ENCODE results near the gene TRPC4AP. TPM values are rescaled to one million over a fixed set of nuclear protein-coding genes. Genes with fewer than 3 reads are reported as not detected.

The TRPC4AP gene
- total and polyA plus RNA-seq, 10 of the 15 experiments (the other 5 are each of a cell fraction or from before 2014, with no cell fraction given) = 1.1 to 61.7 (median 41.2) TPM

DNA sequence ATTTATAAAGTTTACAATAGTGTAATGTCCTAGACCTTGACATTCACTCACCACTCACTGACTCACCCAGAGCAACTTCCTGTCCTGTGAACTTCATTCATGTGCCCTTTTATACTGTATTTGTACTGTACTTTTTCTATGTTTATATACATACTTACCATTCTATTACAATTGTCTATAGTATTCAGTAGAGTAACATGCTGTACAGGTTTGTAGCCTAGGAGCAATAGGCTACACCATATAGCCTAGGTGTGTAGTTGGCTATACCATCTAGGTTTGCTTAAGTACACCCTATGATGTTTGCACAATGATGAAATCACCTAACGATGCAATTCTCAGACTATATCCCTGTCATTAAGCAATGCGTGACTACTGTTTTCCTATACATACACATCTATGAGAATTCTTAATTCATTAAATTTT, 37.1 kb upstream of the TRPC4AP start (continued):
- TF ChIP-seq REST (IDR thresholded peaks at IDR 0.05; ENCODE audit: low read depth, low read length) = no peak
- TF ChIP-seq SREBF1 (IDR thresholded peaks at IDR 0.05; ENCODE audit: low read length) = no peak
- no peak for TF ChIP-seq SMC3 (IDR thresholded peaks at IDR 0.05; ENCODE audit: borderline replicate concordance, low read length)
- no peak for TF ChIP-seq SUZ12 (IDR thresholded peaks at IDR 0.05; ENCODE audit: unreplicated experiment)
- no peak for TF ChIP-seq MEF2B (IDR thresholded peaks at IDR 0.05; ENCODE audit: partially characterized antibody, poor library complexity, severe bottlenecking)
- no peak for TF ChIP-seq GABPA (IDR thresholded peaks at IDR 0.05; ENCODE audit: low read depth)
- TF ChIP-seq, protein P1, sequence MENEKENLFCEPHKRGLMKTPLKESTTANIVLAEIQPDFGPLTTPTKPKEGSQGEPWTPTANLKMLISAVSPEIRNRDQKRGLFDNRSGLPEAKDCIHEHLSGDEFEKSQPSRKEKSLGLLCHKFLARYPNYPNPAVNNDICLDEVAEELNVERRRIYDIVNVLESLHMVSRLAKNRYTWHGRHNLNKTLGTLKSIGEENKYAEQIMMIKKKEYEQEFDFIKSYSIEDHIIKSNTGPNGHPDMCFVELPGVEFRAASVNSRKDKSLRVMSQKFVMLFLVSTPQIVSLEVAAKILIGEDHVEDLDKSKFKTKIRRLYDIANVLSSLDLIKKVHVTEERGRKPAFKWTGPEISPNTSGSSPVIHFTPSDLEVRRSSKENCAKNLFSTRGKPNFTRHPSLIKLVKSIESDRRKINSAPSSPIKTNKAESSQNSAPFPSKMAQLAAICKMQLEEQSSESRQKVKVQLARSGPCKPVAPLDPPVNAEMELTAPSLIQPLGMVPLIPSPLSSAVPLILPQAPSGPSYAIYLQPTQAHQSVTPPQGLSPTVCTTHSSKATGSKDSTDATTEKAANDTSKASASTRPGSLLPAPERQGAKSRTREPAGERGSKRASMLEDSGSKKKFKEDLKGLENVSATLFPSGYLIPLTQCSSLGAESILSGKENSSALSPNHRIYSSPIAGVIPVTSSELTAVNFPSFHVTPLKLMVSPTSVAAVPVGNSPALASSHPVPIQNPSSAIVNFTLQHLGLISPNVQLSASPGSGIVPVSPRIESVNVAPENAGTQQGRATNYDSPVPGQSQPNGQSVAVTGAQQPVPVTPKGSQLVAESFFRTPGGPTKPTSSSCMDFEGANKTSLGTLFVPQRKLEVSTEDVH (IDR thresholded peaks at IDR 0.05; ENCODE audit: low read depth, partially characterized antibody) = no peak
- TF ChIP-seq, protein P2, sequence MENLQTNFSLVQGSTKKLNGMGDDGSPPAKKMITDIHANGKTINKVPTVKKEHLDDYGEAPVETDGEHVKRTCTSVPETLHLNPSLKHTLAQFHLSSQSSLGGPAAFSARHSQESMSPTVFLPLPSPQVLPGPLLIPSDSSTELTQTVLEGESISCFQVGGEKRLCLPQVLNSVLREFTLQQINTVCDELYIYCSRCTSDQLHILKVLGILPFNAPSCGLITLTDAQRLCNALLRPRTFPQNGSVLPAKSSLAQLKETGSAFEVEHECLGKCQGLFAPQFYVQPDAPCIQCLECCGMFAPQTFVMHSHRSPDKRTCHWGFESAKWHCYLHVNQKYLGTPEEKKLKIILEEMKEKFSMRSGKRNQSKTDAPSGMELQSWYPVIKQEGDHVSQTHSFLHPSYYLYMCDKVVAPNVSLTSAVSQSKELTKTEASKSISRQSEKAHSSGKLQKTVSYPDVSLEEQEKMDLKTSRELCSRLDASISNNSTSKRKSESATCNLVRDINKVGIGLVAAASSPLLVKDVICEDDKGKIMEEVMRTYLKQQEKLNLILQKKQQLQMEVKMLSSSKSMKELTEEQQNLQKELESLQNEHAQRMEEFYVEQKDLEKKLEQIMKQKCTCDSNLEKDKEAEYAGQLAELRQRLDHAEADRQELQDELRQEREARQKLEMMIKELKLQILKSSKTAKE (IDR thresholded peaks at IDR 0.05; ENCODE audit: low read depth, poor library complexity, severe bottlenecking) = no peak
- TF ChIP-seq POU2F2 (IDR thresholded peaks at IDR 0.05; ENCODE audit: borderline replicate concordance, low read depth, low read length) = no peak
- TF ChIP-seq NRF1 (conservative IDR thresholded peaks at IDR 0.05; ENCODE audit: low read depth, low read length) = no peak
- no peak for TF ChIP-seq ESRRA (IDR thresholded peaks at IDR 0.05; ENCODE audit: low read length)
- no peak for TF ChIP-seq HDGF (IDR thresholded peaks at IDR 0.05)
- no peak for TF ChIP-seq SREBF2 (IDR thresholded peaks at IDR 0.05; ENCODE audit: low read length)
- TF ChIP-seq, protein P3, sequence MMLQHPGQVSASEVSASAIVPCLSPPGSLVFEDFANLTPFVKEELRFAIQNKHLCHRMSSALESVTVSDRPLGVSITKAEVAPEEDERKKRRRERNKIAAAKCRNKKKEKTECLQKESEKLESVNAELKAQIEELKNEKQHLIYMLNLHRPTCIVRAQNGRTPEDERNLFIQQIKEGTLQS (IDR thresholded peaks at IDR 0.05; ENCODE audit: borderline replicate concordance, extremely low read depth, low read depth, low read length) = no peak
- no peak for TF ChIP-seq MTA2 (IDR thresholded peaks at IDR 0.05; ENCODE audit: low read depth)

Data from GM12878 (cell line).